HEK293T (cell line): ENCODE data around the gene TXNRD2.
"Not testable (repeated sequence)": the region's sequence is repeated elsewhere in the genome, so short reads cannot be mapped to it uniquely, and the experiment has no call there.

ENCODE experiments used
- CTCF ChIA-PET: fragments of 350-600 bp; formaldehyde crosslinking; extraction: SDS; loops from one replicate; lab custom pipeline; 2021; ENCODE audit warnings: antibody characterized with exemption, inconsistent platforms; lab: Yijun Ruan, JAX
- POLR2A ChIA-PET: fragments of 350-600 bp; formaldehyde crosslinking; extraction: SDS; loops from one replicate; lab custom pipeline; 2020; ENCODE audit warnings: antibody characterized with exemption, inconsistent platforms; lab: Yijun Ruan, JAX
- DNase-seq: peaks from one replicate; pipeline ENCODE4 v3.0.0; 2012; ENCODE audit warnings: mixed read lengths; ENCODE audit errors: extremely low spot score
- ARNT ChIP-seq: fragments of 450-650 bp; IDR thresholded peaks from 2 replicates; pipeline ENCODE4 v1.6.1; 2017; ENCODE audit warnings: mild to moderate bottlenecking
- BHLHE40 ChIP-seq: fragments of 450-650 bp; IDR thresholded peaks from 2 replicates; pipeline ENCODE4 v1.6.1; 2016; ENCODE audit warnings: mild to moderate bottlenecking, moderate library complexity, borderline replicate concordance
- CTBP1 ChIP-seq: fragments of 450-650 bp; IDR thresholded peaks from 2 replicates; pipeline ENCODE4 v1.6.1; 2016; ENCODE audit warnings: borderline replicate concordance
- ELF4 ChIP-seq: fragments of 450-650 bp; IDR thresholded peaks from 2 replicates; pipeline ENCODE4 v1.6.1; 2017; ENCODE audit warnings: antibody characterized with exemption
- FOXA1 ChIP-seq: fragments of 450-650 bp; IDR thresholded peaks from 2 replicates; pipeline ENCODE4 v1.6.1; 2016; ENCODE audit warnings: mild to moderate bottlenecking
- FOXK2 ChIP-seq: fragments of 450-650 bp; IDR thresholded peaks from 2 replicates; pipeline ENCODE4 v1.6.1; 2016; ENCODE audit warnings: mild to moderate bottlenecking
- HDGF ChIP-seq: fragments of 450-650 bp; IDR thresholded peaks from 2 replicates; pipeline ENCODE4 v1.6.1; 2017; ENCODE audit warnings: antibody characterized with exemption, borderline replicate concordance
- L3MBTL2 ChIP-seq: fragments of 450-650 bp; conservative IDR thresholded peaks from 2 replicates; pipeline ENCODE4 v1.6.1; 2016; ENCODE audit warnings: mild to moderate bottlenecking
- LEF1 ChIP-seq: fragments of 450-650 bp; IDR thresholded peaks from 2 replicates; pipeline ENCODE4 v1.6.1; 2017; ENCODE audit warnings: mild to moderate bottlenecking, borderline replicate concordance
- NFRKB ChIP-seq: fragments of 450-650 bp; IDR thresholded peaks from 2 replicates; pipeline ENCODE4 v1.6.1; 2016; ENCODE audit warnings: mild to moderate bottlenecking, moderate library complexity
- PKNOX1 ChIP-seq: fragments of 450-650 bp; IDR thresholded peaks from 2 replicates; pipeline ENCODE4 v1.6.1; 2016
- SP1 ChIP-seq: fragments of 450-650 bp; IDR thresholded peaks from 2 replicates; pipeline ENCODE4 v1.6.1; 2017
- SUZ12 ChIP-seq: fragments of 450-650 bp; IDR thresholded peaks from 2 replicates; pipeline ENCODE4 v1.6.1; 2016; ENCODE audit warnings: mild to moderate bottlenecking
- TARDBP ChIP-seq: fragments of 450-650 bp; IDR thresholded peaks from 2 replicates; pipeline ENCODE4 v1.6.1; 2016
- ZNF384 ChIP-seq: fragments of 450-650 bp; IDR thresholded peaks from 2 replicates; pipeline ENCODE4 v1.6.1; 2016

TXNRD2 gene

GRCh38 chr22:19884161-19884953 is 57.3 kb downstream of the TXNRD2 start:
- TF ChIP-seq BHLHE40 (no peak), NFRKB (no peak), PKNOX1 (no peak), SP1 (no peak), ZNF384 (no peak), ARNT (no peak), HDGF (no peak), CTBP1 (no peak), FOXK2 (no peak)
- no peak for DNase-seq
- ChIA-PET CTCF (interaction anchor here (0.6 kb wide), 2 partner anchors 22 to 288 kb away, joined by 3 read pairs; no protein-coding TSS in a partner anchor), POLR2A (no interaction called here)

GRCh38 chr22:19883446-19883845 is 58.2 kb downstream of the TXNRD2 start:
- POLR2A ChIA-PET, DNase-seq, CTCF ChIA-PET: not testable (repeated sequence)

- ChIA-PET CTCF (no interaction called here), POLR2A (no interaction called here)
- no peak for TF ChIP-seq NFRKB
- TF ChIP-seq SUZ12: no peak
- TF ChIP-seq TARDBP: no peak
- no peak for TF ChIP-seq L3MBTL2
- TF ChIP-seq FOXA1: no peak
- no peak for TF ChIP-seq PKNOX1
- TF ChIP-seq LEF1: no peak
- no peak for TF ChIP-seq ZNF384
- TF ChIP-seq HDGF: no peak
- DNase-seq: no peak
Observed at GRCh38 chr22:19882446-19883381, 58.9 kb downstream of the TXNRD2 start.

GRCh38 chr22:19880786-19881569 is 60.6 kb downstream of the TXNRD2 start:
- CTCF ChIA-PET: interaction anchor here (1.1 kb wide), 1 partner anchor 151 kb away, joined by 3 read pairs; no protein-coding TSS in a partner anchor
- TF ChIP-seq TARDBP: no peak
- TF ChIP-seq HDGF: no peak
- TF ChIP-seq ELF4: no peak
- TF ChIP-seq PKNOX1: peak; percentile 55; the same call in 1 of the 2 replicates
- no peak for TF ChIP-seq SP1
- no peak for TF ChIP-seq SUZ12
- no peak for TF ChIP-seq FOXA1
- TF ChIP-seq ZNF384: no peak
- POLR2A ChIA-PET: interaction anchor here (1.4 kb wide), 1 partner anchor 25 kb away, joined by 5 read pairs; no protein-coding TSS in a partner anchor
- DNase-seq: peak; percentile 61

- no peak for DNase-seq
- CTCF ChIA-PET: interaction anchor here (1.1 kb wide), 1 partner anchor 150 kb away, joined by 3 read pairs; no protein-coding TSS in a partner anchor
- POLR2A ChIA-PET: interaction anchor here (0.6 to 1.4 kb wide), 2 partner anchors 25 to 26 kb away, joined by 3 to 5 read pairs; partner anchors contain the start of genes GNB1L and RTL10
- TF ChIP-seq ARNT (no peak), HDGF (no peak), LEF1 (no peak), BHLHE40 (no peak), SP1 (no peak), TARDBP (no peak), FOXK2 (no peak), ELF4 (no peak), CTBP1 (no peak)
Observed at GRCh38 chr22:19879992-19880785, 61.4 kb downstream of the TXNRD2 start.

- ChIA-PET POLR2A (no interaction called here), CTCF (no interaction called here)
- TF ChIP-seq CTBP1 (no peak), FOXA1 (no peak), BHLHE40 (no peak), TARDBP (no peak), FOXK2 (no peak), SP1 (no peak), HDGF (no peak), ARNT (no peak), NFRKB (no peak), L3MBTL2 (no peak)
- no peak for DNase-seq
Observed at GRCh38 chr22:19879643-19879991, 62.0 kb downstream of the TXNRD2 start.
